ENCODE measurements around the gene ZSCAN29.
A peak's percentile ranks its signal among the peaks of the same experiment; 100 is the strongest.

ZSCAN29 gene

DNA sequence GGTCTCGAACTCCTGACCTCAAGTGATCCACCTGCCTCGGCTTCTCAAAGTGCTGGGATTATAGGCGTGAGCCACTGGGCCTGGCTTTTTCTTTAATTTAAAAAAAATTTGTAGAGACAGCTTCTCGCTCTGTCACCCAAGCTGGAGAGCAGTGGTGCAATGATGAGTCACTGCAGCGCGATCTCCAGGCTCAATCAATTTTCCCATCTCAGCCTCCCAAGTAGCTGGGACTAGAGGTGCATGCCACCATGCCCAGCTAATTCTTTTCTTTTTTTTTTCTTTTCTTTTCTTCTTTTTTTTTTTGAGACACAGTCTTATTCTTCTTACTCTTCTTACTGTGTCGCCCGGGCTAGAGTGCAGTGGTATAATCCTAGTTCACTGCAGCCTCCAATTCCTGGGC lies 19.9 kb upstream of the ZSCAN29 start:
- TF ChIP-seq, protein P1, sequence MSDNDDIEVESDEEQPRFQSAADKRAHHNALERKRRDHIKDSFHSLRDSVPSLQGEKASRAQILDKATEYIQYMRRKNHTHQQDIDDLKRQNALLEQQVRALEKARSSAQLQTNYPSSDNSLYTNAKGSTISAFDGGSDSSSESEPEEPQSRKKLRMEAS (IDR thresholded peaks at IDR 0.05): no peak
- TF ChIP-seq CEBPB (IDR thresholded peaks at IDR 0.05) (no peak), EGR1 (IDR thresholded peaks at IDR 0.05) (no peak), CREB1 (IDR thresholded peaks at IDR 0.05; ENCODE audit: low read depth) (no peak), YY1 (IDR thresholded peaks at IDR 0.05; ENCODE audit: low read depth) (no peak), EP300 (IDR thresholded peaks at IDR 0.05; ENCODE audit: borderline replicate concordance) (no peak), RAD21 (IDR thresholded peaks at IDR 0.05; ENCODE audit: low read depth) (no peak), NFIC (IDR thresholded peaks at IDR 0.05) (no peak), TCF12 (IDR thresholded peaks at IDR 0.05; ENCODE audit: low read depth) (no peak), TAF1 (IDR thresholded peaks at IDR 0.05; ENCODE audit: low read depth) (no peak), ZBTB7A (IDR thresholded peaks at IDR 0.05; ENCODE audit: low read depth) (no peak), FOXM1 (IDR thresholded peaks at IDR 0.05; ENCODE audit: borderline replicate concordance, low read depth) (no peak), TEAD4 (IDR thresholded peaks at IDR 0.05) (no peak)
- TF ChIP-seq, protein P2, sequence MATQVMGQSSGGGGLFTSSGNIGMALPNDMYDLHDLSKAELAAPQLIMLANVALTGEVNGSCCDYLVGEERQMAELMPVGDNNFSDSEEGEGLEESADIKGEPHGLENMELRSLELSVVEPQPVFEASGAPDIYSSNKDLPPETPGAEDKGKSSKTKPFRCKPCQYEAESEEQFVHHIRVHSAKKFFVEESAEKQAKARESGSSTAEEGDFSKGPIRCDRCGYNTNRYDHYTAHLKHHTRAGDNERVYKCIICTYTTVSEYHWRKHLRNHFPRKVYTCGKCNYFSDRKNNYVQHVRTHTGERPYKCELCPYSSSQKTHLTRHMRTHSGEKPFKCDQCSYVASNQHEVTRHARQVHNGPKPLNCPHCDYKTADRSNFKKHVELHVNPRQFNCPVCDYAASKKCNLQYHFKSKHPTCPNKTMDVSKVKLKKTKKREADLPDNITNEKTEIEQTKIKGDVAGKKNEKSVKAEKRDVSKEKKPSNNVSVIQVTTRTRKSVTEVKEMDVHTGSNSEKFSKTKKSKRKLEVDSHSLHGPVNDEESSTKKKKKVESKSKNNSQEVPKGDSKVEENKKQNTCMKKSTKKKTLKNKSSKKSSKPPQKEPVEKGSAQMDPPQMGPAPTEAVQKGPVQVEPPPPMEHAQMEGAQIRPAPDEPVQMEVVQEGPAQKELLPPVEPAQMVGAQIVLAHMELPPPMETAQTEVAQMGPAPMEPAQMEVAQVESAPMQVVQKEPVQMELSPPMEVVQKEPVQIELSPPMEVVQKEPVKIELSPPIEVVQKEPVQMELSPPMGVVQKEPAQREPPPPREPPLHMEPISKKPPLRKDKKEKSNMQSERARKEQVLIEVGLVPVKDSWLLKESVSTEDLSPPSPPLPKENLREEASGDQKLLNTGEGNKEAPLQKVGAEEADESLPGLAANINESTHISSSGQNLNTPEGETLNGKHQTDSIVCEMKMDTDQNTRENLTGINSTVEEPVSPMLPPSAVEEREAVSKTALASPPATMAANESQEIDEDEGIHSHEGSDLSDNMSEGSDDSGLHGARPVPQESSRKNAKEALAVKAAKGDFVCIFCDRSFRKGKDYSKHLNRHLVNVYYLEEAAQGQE (IDR thresholded peaks at IDR 0.05; ENCODE audit: low read depth): no peak
- TF ChIP-seq, protein P3, sequence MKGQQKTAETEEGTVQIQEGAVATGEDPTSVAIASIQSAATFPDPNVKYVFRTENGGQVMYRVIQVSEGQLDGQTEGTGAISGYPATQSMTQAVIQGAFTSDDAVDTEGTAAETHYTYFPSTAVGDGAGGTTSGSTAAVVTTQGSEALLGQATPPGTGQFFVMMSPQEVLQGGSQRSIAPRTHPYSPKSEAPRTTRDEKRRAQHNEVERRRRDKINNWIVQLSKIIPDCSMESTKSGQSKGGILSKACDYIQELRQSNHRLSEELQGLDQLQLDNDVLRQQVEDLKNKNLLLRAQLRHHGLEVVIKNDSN (IDR thresholded peaks at IDR 0.05): no peak

DNA sequence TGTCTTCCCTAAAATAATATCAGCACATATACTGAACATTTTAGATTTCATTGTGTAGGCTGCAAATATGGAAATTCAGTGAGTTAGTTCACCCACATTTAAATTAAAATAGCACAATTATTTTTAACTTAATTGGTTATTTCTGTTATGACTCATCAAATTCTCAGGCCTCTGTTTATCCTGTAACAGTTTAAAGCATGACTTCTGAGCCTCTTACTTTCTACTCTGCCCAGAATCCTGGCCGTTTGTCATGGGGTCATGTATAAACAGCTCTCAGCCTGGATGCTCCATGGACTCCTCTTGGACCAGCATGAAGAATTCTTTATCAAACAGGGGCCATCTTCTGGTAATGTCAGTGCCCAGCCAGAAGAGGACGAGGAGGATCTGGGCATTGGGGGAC lies 12.2 kb upstream of the ZSCAN29 start:
- no peak for TF ChIP-seq NFIC (IDR thresholded peaks at IDR 0.05)

DNA sequence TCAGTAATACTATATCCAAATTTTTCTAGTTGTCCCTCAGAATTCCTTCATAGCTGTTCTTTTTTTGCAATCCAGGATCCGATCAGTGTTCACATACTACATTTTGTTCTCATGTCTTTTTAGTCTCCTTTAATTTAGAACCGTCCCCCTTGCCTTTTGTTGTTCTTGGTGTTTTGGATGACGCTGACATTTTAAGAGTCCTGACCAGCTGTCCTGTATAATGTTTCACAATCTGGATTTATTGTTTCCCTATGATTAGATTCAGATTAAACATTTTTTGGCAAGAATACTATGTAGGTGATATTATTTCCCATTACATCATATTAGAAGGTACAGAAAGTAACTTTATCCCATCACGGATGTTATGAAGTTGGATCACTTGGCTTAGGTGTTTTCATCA lies 11.5 kb upstream of the ZSCAN29 start:
- TF ChIP-seq, protein P1 (IDR thresholded peaks at IDR 0.05): no peak
- TF ChIP-seq TEAD4 (IDR thresholded peaks at IDR 0.05) (no peak), TAF1 (IDR thresholded peaks at IDR 0.05; ENCODE audit: low read depth) (no peak), RAD21 (IDR thresholded peaks at IDR 0.05; ENCODE audit: low read depth) (no peak), CREB1 (IDR thresholded peaks at IDR 0.05; ENCODE audit: low read depth) (no peak), CEBPB (IDR thresholded peaks at IDR 0.05) (no peak)
- TF ChIP-seq, protein P2 (IDR thresholded peaks at IDR 0.05; ENCODE audit: low read depth): no peak
- TF ChIP-seq, protein P3 (IDR thresholded peaks at IDR 0.05): no peak

DNA sequence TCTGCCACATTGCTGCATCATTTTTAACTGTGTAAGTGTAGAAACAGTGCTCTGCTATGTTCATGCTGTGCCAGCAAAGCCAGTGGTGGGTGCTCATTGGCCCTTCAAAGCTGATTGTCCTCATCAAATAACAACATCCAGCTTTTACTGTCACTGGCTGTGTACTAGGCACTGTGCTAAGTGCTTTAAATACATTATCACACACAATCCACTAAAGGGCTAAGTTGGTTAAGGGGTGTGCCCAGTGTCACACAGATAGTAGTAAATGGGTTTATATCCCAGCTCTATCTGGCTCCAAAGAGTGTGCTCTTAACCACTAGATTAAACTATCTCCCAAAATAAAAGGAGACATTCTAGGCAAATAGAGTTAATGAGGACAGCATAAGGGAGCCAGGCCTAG lies 7.8 kb upstream of the ZSCAN29 start:
- TF ChIP-seq EGR1 (IDR thresholded peaks at IDR 0.05) (no peak), ZBTB7A (IDR thresholded peaks at IDR 0.05; ENCODE audit: low read depth) (no peak), TCF12 (IDR thresholded peaks at IDR 0.05; ENCODE audit: low read depth) (no peak), NFIC (IDR thresholded peaks at IDR 0.05) (no peak)
- TF ChIP-seq, protein P3 (IDR thresholded peaks at IDR 0.05): no peak

DNA sequence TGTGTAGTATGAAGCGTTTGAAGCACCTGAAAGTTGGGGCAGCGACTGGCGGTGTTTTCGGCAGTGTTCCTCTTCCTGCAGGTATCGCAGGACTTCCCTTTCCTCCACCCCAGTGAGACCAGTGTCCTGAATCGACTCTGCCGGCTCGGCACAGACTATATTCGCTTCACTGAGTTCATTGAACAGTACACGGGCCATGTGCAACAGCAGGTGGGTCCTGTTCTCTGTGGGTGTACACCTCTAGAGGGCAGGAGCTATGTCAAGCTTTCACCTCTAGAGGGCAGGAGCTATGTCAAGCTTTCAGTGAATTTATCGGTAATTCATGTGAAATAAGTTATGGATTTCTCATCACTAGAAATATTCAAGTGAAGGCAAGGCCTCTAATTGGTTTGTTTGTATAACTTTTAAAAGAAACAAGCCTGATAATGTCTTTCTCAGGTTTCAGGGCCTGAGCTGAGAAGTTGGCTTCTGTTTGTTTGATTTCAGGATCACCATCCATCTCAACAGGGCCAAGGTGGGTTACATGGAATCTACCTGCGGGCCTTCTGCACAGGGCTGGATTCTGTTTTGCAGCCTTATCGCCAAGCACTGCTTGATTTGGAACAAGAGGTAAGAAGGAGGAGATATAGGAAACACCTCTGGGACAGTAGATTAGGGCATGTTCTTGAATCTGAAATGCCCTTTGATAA lies 5.3 kb upstream of the ZSCAN29 start:
- TF ChIP-seq RAD21 (IDR thresholded peaks at IDR 0.05; ENCODE audit: low read depth) (peak; percentile 24; the same call in 1 of the 2 replicates), YY1 (IDR thresholded peaks at IDR 0.05; ENCODE audit: low read depth) (no peak)
- TF ChIP-seq, protein P3 (IDR thresholded peaks at IDR 0.05): 0 out of 2 replicates have a peak, but pooled peaks have one; percentile 7
- TF ChIP-seq, protein P1 (IDR thresholded peaks at IDR 0.05): peak; percentile 56; the same call in 1 of the 2 replicates

Measured in Ishikawa (cell line).